ENCODE measurements around the gene MRPL55.

The MRPL55 gene

GRCh38 chr1:228090613-228091081, 18.5 kb downstream of the MRPL55 start:
- CTCF ChIA-PET: interaction anchor here (0.5 kb wide), 1 partner anchor 70 kb away, joined by 3 read pairs; no protein-coding TSS in a partner anchor
- no peak for TF ChIP-seq CTCF (conservative IDR thresholded peaks at IDR 0.05; ENCODE audit: low read depth)
- H3K27ac ChIP-seq: peak overlapping the region; percentile 69
- POLR2A ChIA-PET (ENCODE audit: low non-redundant PET): no interaction called here
- no peak for DNase-seq (ENCODE audit: low spot score)

GRCh38 chr1:228089519-228090380, 19.3 kb downstream of the MRPL55 start:
- DNase-seq (ENCODE audit: low spot score): no peak
- TF ChIP-seq CTCF (conservative IDR thresholded peaks at IDR 0.05; ENCODE audit: low read depth): no peak
- POLR2A ChIA-PET (ENCODE audit: low non-redundant PET): no interaction called here
- H3K27ac ChIP-seq: peak overlapping the region; percentile 69
- CTCF ChIA-PET: no interaction called here

GRCh38 chr1:228088586-228089498, 20.3 kb downstream of the MRPL55 start:
- POLR2A ChIA-PET (ENCODE audit: low non-redundant PET): no interaction called here
- DNase-seq (ENCODE audit: low spot score): no peak
- H3K27ac ChIP-seq: peak overlapping the region; percentile 69

GRCh38 chr1:228087771-228088251, 21.3 kb downstream of the MRPL55 start:
- ChIA-PET CTCF (no interaction called here), POLR2A (ENCODE audit: low non-redundant PET) (no interaction called here)
- TF ChIP-seq CTCF (conservative IDR thresholded peaks at IDR 0.05; ENCODE audit: low read depth): no peak
- peak overlapping the region; percentile 69 for H3K27ac ChIP-seq
- DNase-seq (ENCODE audit: low spot score): peak; percentile 78

More at GRCh38 chr1:228088586-228089498, 20.3 kb downstream of the MRPL55 start:
- TF ChIP-seq CTCF (conservative IDR thresholded peaks at IDR 0.05; ENCODE audit: low read depth): no peak
- CTCF ChIA-PET: no interaction called here

- ChIA-PET POLR2A (ENCODE audit: low non-redundant PET) (no interaction called here), CTCF (interaction anchor here (1.1 kb wide), 1 partner anchor 25 kb away, joined by 3 read pairs; no protein-coding TSS in a partner anchor)
- DNase-seq (ENCODE audit: low spot score): no peak
- H3K27ac ChIP-seq: peak overlapping the region; percentile 81
- no peak for TF ChIP-seq CTCF (conservative IDR thresholded peaks at IDR 0.05; ENCODE audit: low read depth)
These were observed 23.7 kb downstream of the MRPL55 start for GRCh38 chr1:228085287-228085951.
